A673 (cell line): ENCODE data around the gene ADNP.

Source experiments
- CTCF ChIP-seq: fragments of 300-800, 200-600 bp; sonication (generic); conservative IDR thresholded peaks from 2 replicates; pipeline ENCODE4 v1.5.1; 2017; ENCODE audit warnings: low read depth, mild to moderate bottlenecking, antibody characterized with exemption, low read length, moderate library complexity, mixed read lengths
- EZH2 ChIP-seq: fragments of 200-600 bp; sonication (generic); IDR thresholded peaks from 2 replicates; pipeline ENCODE4 v1.6.1; 2017; ENCODE audit warnings: borderline replicate concordance, low read depth, mild to moderate bottlenecking, mixed read lengths, antibody characterized with exemption, low read length; ENCODE audit not compliant: poor library complexity, severe bottlenecking

GRCh38 chr20:50876063-50876685 lies 55.1 kb downstream of the ADNP start:
- TF ChIP-seq EZH2 (no peak), CTCF (no peak)
